ENCODE results near the gene MMP2.
A peak's percentile ranks its signal among the peaks of the same experiment; 100 is the strongest.

The MMP2 gene

DNA sequence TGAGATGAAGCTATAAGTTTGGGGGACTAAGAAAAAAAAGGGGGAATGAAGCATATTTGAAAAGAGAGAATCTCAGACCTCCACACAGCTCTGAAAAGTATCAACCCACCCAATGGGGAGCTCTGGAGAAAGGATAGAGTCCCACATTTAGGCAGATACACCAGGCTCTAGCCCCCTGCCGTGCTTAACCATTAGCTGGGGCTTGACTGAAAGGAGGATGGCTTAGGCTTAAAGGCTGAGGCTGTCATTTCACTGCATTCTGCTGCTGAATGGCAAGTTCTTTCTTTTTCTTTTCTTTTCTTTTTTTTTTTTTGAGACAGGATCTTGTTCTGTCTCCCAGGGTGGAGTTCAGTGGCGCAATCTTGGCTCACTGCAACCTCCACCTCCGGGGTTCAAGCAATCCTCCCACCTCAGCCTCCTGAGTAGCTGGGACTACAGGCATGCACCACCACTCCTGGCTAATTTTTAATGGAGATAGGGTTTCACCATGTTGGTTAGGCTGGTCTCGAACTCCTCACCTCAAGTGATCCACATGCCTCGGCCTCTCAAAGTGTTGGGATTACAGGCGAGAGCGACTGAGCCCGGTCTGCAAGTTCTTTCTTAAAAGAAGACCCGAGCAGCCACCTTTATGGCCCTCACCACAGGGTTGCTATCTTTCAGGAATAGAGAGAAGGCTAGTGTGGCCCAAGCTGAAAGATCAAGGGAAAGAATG is 9.0 kb upstream of the MMP2 start:
- no peak for DNase-seq

DNA sequence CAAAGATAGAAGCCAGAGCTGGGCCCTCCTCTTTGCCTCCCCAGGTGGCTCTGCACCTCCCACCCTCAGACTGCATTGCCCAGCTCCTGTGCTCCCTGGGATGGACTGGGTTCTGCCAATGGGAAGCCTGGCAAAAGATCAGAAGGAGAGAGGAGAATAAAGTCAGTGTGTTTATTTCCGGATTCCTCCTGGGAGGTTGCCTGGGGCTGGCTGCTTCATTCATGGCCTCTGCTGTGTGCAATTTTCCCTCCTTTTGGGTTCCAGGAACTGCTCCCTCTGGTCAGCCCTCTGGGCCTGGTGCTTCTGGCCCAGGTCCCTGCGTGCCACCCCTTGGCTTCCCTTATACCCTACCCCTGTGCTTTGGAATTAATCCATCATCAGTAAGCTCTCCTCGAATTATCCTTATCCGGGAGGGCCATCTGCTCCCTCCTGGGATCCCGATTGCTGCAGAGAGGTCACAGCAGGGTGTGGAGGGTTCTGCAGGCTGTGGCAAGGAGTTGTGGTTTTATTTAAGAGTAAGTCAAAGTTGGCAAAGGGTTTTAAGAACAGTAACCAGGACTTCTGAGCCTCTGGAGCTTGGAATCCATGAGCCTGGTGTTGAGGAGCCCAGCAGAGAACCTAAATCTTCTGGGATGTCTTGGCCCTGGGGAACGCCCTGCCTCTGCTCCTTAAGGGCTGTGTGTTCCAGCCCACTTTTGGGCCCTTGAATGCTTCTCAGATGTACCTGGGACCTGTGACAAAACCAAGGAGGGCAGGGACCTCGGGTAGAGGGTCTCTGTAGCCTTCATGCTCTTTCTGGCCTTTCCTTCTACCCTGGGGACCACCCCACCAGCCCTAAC is 8.2 kb upstream of the MMP2 start:
- DNase-seq: no peak

DNA sequence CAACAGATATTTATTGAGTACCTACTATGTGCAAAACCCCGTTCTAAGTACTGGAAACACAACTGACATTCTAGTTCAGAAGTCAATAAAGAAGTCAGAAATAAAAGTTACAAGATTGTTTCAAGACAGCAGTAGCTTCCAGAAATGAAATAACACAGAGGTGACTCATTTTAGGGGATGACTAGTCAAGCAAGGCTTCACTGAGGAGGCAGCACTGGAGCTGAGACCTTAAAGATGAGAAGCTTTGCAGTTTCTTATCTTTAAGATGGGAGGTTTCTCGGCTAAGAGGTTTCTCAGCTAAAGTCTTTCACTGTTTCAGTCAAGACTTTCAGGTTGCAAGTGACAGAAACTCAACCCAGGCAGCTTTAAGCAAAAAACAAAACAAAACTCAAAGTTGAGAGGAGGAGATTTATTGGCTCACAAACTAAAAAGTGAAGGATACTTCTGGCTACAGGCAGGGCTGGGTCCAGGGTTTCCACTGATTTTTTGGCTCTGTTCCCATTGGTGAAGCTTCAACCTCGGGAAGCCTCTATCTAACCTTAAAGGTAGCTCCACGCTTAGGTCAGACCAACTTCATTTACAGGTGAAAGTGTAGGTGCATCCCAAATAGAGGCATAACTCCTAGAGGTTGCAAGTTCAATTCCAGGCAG is 7.4 kb upstream of the MMP2 start:
- no peak for DNase-seq

DNA sequence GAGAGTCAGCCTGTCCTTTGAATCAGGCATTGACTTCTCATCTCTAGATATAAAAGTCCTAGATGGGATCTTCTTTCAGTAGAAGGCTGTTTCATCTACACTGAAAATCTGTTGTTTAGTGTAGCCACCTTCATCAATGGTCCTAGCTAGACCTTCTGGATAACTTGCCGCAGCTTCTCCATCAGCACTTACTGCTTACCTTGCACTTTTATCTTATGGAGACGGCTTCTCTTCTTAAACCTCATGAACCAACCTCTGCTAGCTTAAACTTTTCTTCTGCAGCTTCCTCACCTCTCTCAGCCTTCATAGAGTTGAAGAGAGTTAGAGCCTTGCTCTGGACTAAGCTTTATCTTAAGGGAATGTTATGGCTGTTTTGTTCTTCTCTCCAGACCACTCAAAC is 5.4 kb upstream of the MMP2 start:
- no peak for DNase-seq

DNA sequence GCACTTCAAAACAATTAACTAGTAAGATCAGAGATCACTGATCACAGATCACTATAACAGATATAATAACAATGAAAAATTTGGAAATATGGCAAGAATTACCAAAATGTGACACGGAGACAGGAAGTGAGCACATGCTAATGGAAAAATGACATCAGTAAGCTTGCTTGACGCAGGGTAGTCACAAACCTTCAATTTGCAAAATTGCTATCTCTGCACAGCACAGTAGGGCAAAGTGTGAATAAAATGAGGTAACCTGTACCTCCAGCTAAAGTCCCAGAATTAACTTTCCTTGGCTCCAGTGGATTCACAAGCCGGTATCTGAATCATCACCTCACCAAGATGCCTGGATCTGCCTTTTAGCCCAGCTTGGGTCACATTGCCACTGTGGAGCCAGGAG is 4.2 kb upstream of the MMP2 start:
- no peak for DNase-seq

DNA sequence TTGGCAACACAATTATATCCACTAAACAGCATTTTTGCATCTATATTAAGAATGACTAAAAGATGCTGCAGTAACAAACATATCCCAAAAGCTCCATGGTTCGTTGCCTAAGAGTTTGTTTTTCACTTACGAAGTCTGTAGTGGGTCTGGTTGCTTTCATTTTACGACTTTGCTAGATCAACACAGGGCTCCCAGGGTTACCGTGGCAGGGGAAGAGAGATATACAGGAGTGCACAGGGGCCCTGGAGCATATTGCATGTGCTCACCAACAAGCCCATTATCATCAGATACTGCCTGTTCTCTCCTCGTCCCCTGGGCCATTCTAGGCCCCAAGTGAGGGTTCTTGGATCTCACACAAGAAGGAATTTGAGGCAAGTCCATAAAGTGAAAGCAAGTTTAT is 3.1 kb upstream of the MMP2 start:
- no peak for DNase-seq

DNA sequence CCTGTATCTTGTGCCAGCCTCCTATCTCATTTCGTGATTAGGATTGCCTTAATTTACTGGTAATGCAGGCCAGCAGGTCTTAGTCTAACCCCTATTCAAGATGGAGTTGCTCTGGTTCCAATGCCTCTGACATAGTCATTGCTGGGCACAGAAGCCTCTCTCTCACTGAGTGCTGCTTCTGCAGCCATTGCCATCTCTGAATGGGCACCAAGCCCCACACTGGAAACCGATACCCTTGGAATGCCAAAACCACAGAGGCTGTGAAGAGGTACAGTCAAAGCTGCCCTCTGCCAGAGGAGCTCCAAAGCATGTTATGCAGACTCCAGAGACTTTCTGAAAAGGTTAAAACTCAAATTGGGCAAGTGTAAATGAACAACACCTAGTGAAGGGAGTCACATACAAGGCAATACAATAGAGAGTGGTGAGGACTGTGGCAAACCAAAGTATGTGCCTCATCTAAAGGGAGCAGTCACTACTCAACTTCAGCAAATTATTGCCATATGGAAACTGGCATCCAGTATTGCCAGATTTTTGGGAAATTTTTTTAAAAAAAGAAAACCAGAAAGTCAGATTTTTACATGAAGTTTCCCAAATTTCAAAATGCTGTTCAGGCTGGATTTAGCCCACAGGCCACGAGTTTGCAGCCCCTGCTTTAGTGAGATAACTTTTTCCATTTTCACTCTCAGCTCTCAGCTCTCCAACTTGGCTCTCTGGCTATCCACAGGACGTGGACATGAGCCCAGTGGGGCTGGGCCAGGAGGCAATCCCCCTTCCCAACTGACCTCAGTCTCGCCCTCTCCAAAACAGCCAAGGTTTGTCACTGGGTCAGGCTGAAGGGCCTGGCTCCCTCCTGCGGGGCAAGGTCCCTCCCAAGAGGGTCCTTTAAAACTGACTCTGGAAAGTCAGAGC is 2.1 kb upstream of the MMP2 start:
- peak; percentile 69 for DNase-seq

DNA sequence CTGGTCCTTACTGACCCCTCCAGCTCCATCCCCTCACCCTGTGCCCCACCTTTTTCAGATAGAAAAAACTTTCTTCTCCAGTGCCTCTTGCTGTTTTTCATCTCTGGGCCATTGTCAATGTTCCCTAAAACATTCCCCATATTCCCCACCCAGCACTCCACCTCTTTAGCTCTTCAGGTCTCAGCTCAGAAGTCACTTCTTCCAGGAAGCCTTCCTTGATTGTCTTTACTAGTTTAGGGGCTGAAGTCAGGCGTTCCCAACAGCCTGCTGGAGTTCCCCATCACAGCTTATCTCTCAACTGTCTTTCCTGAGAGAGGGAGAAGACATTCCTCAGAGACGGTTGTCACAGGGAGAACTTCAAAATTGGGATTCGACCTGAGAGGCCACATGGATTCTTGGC is 1.3 kb upstream of the MMP2 start:
- DNase-seq: no peak

DNA sequence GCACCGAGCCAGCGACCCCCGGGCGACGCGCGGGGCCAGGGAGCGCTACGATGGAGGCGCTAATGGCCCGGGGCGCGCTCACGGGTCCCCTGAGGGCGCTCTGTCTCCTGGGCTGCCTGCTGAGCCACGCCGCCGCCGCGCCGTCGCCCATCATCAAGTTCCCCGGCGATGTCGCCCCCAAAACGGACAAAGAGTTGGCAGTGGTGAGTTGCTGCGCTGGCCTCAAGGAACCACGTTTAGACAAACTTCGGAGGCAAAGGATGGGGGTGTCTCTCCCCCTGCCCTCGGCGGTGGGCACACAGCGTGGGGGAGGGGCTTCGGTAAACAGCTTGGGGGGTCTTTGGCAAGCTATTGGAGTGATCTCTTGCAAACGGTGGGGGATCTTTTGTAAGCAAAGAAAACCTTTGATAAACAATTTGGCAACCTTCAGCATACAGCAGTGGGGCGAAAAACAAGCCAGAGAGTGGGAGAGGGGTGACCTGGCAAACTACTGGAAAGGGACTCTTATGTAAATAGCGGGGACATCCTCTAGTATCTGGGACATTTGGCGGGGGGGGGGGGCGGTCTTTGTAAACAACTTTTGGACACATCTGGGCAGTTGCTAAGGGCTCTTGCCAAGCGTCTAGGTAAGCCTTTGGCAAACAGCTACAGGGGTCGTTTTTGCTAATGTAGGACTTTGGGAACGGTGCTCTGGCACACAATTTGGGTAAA is 587 bp downstream of the MMP2 start:
- peak; percentile 61 for DNase-seq

DNA sequence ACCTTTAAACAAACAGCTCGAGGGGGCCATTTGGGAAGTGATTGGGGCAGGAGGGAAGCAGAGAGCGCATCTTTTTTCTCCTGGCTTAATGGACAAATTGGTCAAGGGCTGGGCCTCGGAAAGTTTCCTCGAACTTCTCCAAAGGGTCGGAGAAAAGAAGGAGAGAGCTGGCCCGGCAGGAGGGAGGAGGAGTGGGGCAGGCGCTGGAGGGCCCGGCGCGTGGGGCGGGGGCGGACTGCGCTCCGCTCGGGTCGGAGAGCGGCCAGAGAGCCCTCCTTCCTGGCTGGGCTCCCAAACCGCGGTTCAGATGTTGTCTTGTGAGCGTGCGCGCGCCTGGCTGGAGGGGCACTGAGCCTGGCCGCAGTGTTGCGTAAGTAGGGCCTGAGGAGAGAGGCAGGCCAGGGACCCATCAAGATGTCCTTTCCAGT is 1.2 kb downstream of the MMP2 start:
- peak; percentile 94 for DNase-seq

DNA sequence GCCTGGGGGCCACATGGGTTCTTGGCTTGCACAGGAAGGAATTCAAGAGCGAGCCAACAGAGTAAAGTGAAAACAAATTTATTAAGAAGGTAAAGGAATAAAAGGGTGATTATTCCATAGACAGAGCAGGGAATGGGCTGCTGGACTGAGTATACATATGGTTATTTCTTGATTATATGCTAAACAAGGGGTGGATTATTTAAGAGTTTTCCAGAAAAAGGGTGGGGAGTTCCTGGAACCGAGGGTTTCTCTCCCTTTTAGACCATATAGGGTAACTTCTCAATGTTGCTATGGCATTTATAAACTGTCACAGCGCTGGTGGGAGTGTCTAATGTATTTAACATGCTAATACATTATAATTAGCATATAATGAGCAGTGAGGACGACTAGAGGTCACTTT is 2.0 kb downstream of the MMP2 start:
- no peak for DNase-seq

DNA sequence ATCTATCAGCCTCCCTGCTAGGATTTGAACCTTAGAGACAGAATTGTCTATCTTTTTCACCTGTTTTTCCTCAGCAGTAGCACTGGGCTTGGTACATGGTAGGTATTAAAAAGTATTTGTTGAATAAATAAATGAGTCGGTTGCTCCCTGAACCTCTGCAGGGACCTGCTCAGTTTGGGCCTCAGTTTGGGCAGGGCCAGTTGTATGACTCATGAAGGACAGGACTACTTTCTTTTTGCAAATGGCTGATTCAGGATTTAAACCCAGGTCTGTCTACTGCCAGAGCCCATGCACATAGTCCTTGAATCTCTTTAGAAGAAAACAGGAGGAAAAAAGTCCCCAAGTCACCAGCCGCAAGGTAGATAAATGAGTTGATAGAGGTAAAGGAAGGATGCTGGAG is 3.1 kb downstream of the MMP2 start:
- DNase-seq: no peak

DNA sequence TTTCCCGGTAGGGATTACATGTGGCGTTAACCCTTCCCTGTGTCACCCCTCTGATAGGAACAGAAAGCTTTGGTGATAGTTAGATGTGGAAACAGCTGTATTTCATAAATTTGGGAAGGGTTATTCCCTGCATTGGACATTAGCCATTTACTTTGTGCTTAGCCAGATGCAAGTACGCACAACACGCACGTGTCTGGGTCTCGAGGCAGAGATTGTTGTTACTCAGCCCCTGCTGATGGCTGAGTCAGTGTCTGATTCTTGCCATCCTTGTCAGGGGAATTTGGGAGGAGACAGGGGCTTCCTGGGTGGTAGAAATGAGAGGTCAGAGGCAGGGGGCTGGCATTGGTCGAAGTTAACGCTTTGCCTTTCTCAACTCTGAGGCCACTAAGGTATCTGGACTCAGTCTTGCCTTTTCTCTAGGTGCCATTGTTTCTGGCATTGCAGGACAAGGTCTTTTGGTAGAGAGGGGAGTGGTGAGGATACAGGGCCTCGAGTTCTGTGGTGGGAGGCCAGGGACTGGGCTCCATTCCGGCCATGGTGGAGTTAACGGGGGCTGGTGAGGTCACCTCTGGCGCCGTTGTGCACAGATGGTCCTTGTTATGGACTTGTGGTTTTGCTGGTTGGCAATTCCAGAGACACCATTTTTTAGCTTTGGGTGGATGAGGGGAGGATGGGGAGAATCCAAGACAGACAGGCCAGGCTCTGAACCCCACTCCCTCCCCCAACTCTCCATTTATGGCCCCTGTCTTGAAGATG is 8.2 kb downstream of the MMP2 start:
- peak; percentile 69 for DNase-seq

DNA sequence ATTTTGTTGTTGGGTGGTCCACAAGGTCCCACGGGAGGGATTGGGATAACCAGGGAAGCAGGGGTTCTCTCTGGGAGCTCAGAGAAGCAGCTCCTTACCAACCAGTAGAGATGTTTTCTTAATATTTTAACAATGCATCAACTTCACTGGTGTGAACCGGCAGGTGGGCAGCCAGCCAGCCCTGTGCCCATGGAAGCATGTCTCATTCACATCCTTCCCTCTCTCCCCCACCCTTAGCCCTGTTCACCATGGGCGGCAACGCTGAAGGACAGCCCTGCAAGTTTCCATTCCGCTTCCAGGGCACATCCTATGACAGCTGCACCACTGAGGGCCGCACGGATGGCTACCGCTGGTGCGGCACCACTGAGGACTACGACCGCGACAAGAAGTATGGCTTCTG is 9.3 kb downstream of the MMP2 start:
- no peak for DNase-seq

DNA sequence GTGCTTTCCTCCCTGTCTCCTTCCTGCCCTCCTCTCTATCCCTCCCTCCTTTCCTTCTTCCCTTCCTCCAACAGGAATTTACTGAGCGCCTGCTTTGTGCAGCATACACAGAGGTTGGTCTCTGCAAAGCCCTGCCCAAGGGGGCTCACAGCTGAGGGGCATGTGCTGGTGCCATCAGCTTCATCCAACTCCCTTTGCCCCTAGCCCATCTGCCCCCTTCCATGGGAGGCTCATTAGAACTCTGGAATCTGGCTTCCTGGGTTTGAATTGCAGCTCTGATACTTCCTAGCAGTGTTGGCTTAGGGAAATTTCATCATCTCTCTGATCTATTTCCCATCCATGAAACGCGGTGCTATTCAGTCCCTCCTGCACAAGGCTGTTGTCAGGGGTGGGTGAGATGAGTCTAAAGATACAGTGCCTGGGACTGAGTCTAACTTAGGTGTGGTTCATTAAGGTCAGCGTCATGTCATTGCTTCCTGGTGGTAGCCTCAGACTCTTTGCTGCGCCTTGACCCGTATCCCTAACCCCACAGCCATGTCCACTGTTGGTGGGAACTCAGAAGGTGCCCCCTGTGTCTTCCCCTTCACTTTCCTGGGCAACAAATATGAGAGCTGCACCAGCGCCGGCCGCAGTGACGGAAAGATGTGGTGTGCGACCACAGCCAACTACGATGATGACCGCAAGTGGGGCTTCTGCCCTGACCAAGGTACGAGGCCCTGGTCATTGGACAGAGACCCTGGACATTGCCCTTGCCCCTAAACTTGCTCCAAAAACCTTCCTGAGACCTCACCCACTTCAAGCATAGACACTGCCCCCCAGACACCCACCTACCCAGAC is 10.3 kb downstream of the MMP2 start:
- DNase-seq: no peak

DNA sequence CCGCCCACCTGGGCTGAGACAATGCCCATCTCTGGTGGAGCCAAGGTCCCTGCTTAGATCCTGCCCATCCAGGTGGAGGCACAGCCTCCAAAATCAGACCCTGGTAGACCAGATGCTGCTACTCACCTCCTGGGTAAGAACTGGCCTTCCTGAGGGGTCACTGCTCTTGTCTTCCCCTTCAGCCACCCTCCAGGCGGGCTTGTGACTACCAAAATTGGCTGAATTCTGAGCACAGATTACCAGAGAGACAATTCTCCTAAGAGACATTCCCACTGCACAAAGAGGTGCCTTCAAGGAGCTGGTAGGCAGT is 10.9 kb downstream of the MMP2 start:
- DNase-seq: no peak

DNA sequence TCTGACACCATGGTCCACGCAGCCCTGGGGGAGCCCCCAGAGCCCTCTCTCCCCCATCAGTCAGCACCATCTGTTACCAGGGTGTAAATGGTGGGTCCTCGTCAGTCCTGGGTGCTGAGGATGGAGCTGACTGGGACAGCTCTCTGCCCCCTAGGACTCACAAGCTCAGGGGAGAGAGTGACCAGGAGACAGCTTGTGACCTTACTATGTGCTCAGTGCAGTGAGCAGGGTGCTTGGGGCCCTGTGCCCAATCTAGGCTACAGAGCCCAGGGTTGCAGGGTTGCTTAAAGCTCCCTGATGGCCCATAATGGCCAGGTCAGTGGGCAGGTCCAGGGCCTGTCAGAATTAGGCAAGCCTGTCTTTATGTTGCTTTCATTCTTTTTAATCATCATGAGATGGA is 11.3 kb downstream of the MMP2 start:
- DNase-seq: no peak

DNA sequence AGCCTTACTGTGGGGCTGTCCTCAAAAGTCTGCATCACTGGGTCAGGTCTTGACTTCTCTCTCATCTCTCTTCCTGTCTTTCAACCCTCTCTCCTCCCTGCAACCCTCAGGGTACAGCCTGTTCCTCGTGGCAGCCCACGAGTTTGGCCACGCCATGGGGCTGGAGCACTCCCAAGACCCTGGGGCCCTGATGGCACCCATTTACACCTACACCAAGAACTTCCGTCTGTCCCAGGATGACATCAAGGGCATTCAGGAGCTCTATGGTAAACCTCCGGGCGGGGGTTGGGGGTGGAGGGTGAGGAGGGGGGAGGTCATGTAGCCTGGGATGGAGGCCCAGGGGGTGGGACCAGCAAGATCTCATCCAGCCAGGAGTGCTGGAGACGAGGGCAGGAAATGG is 12.7 kb downstream of the MMP2 start:
- no peak for DNase-seq

DNA sequence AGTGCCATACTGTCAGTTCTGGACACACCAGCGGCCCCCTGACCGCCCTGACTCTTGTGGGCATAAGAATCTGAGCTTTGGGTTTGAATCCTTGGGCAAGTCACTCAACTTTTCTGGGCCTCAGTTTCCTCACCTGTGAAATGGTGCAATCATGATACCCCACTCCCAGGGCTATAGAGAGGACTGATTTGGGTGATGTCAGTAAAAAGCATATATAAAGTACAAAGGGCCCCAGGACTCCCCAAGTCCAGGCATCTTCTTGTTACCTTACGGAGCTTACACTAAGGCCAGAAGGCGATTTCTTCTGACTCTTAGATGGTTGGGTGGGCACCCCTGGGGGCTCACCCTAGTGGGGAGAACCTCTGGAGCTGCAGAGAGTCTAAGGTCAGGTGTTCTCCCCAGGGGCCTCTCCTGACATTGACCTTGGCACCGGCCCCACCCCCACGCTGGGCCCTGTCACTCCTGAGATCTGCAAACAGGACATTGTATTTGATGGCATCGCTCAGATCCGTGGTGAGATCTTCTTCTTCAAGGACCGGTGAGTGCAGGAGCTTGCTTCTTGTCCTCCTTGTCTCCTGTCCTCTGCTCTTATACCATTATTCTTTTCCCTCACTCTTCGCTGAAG is 13.9 kb downstream of the MMP2 start:
- no peak for DNase-seq

DNA sequence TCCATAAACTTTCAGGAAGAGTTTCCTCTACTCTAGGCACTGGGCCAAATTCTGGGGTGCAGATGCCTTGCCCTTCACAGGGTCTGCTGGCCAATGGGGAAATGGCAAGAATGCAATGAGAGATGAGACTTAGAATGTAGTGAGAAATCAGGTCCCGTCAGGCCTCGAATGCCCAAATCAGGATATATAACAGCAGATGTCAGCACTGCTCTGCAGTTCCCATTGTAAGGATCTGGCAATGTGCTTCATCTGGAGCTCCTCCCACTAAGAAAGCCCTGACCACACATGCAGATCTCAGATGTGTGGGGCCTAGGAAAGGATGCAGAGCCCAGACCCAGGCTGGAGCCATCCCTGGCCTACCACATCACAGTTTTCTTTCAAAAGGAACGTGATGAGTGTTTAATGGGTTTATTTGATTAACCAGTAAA is 16.0 kb downstream of the MMP2 start:
- peak; percentile 88 for DNase-seq

All from left hindlimb (tissue), 1 donor.